GM23338 (cell line): ENCODE results near the gene HCN2. TPM values are rescaled to one million over a fixed set of nuclear protein-coding genes. Genes with fewer than 3 reads are reported as not detected.

Experiments used
- ATAC-seq: fragments of 200-7000 bp; cut with Tn5 transposase; 3 replicates; pipeline ENCODE4 v1.9.1; 2020
- DNase-seq: peaks from one replicate; pipeline ENCODE4 v3.0.0-alpha.2; 2015; ENCODE audit warnings: low spot score
- H2AFZ ChIP-seq: fragments of 200-600 bp; sonication (generic); 2 replicates; pipeline ENCODE4 v1.8.0; 2016; ENCODE audit warnings: antibody characterized with exemption, mild to moderate bottlenecking, moderate library complexity
- H3F3A ChIP-seq: fragments of 200-600 bp; sonication (generic); replicated peaks from 2 replicates; pipeline ENCODE4 v1.8.0; 2017; ENCODE audit warnings: antibody characterized with exemption, mixed run types, low read depth
- H3K27ac ChIP-seq: fragments of 200-600 bp; sonication (generic); 2 replicates; pipeline ENCODE4 v1.6.1; 2016; ENCODE audit warnings: low read depth
- H3K27me3 ChIP-seq: fragments of 200-600 bp; sonication (generic); 2 replicates; pipeline ENCODE4 v1.8.0; 2016; ENCODE audit warnings: mild to moderate bottlenecking, mixed run types, moderate library complexity; ENCODE audit not compliant: insufficient read depth
- H3K36me3 ChIP-seq: fragments of 200-600 bp; sonication (generic); 2 replicates; pipeline ENCODE4 v1.8.0; 2016; ENCODE audit warnings: mild to moderate bottlenecking; ENCODE audit not compliant: insufficient read depth
- H3K4me1 ChIP-seq: fragments of 200-600 bp; sonication (generic); 2 replicates; pipeline ENCODE4 v1.8.0; 2016; ENCODE audit warnings: mild to moderate bottlenecking, moderate library complexity; ENCODE audit not compliant: insufficient read depth
- H3K4me2 ChIP-seq: fragments of 200-600 bp; sonication (generic); 2 replicates; pipeline ENCODE4 v1.7.1; 2017; ENCODE audit warnings: mixed run types
- H3K4me3 ChIP-seq: fragments of 200-600 bp; sonication (generic); 2 replicates; pipeline ENCODE4 v1.6.1; 2016; ENCODE audit warnings: mixed run types
- H3K79me2 ChIP-seq: fragments of 200-600 bp; sonication (generic); replicated peaks from 2 replicates; pipeline ENCODE4 v1.8.0; 2017; ENCODE audit warnings: mild to moderate bottlenecking; ENCODE audit not compliant: insufficient read depth
- H3K9me2 ChIP-seq: fragments of 200-600 bp; sonication (generic); 2 replicates; pipeline ENCODE4 v1.8.0; 2017; ENCODE audit not compliant: insufficient read depth
- H4K20me1 ChIP-seq: fragments of 200-600 bp; sonication (generic); replicated peaks from 2 replicates; pipeline ENCODE4 v1.8.0; 2017; ENCODE audit warnings: mild to moderate bottlenecking; ENCODE audit not compliant: insufficient read depth
- H3K27ac Mint-ChIP-seq: 2 replicates; pipeline ENCODE4 v1.8.0; 2020; ENCODE audit warnings: inconsistent platforms, mild to moderate bottlenecking, moderate library complexity, mixed read lengths
- H3K27me3 Mint-ChIP-seq: 3 replicates; pipeline ENCODE4 v1.8.0; 2022; ENCODE audit warnings: low read depth, mild to moderate bottlenecking, moderate library complexity, mixed read lengths, inconsistent platforms; ENCODE audit not compliant: insufficient read depth, poor library complexity
- H3K36me3 Mint-ChIP-seq: 3 replicates; pipeline ENCODE4 v1.8.0; 2021; ENCODE audit warnings: low read depth, mild to moderate bottlenecking, inconsistent platforms, moderate library complexity, mixed read lengths
- H3K4me1 Mint-ChIP-seq: 3 replicates; pipeline ENCODE4 v1.8.0; 2020; ENCODE audit warnings: mild to moderate bottlenecking, inconsistent platforms, mixed read lengths
- H3K4me3 Mint-ChIP-seq: 3 replicates; pipeline ENCODE4 v1.8.0; 2021; ENCODE audit warnings: moderate library complexity, mild to moderate bottlenecking, inconsistent platforms, mixed read lengths
- H3K9me3 Mint-ChIP-seq: 3 replicates; pipeline ENCODE4 v1.8.0; 2020; ENCODE audit warnings: moderate library complexity, mild to moderate bottlenecking, inconsistent platforms, mixed read lengths
- CREB1 ChIP-seq: fragments of 250-450 bp; sonication (Bioruptor Pico); IDR thresholded peaks from 2 replicates; pipeline ENCODE4 v1.5.0; 2020; ENCODE audit warnings: low read depth, mild to moderate bottlenecking, moderate library complexity
- EZH2 ChIP-seq: fragments of 200-600 bp; sonication (generic); IDR thresholded peaks from one replicate; pipeline ENCODE4 v1.8.0; 2017; ENCODE audit warnings: antibody characterized with exemption, mild to moderate bottlenecking, low read depth; ENCODE audit not compliant: unreplicated experiment
- EZH2phosphoT487 ChIP-seq: fragments of 200-600 bp; sonication (generic); IDR thresholded peaks from one replicate; pipeline ENCODE4 v1.8.1; 2018; ENCODE audit warnings: antibody characterized with exemption; ENCODE audit not compliant: unreplicated experiment
- JUNB ChIP-seq: IDR thresholded peaks from one replicate; pipeline ENCODE4 v1.6.1; 2016; ENCODE audit warnings: antibody characterized with exemption; ENCODE audit not compliant: unreplicated experiment
- NANOG ChIP-seq: IDR thresholded peaks from 2 replicates; pipeline ENCODE4 v1.6.1; 2016; ENCODE audit warnings: antibody characterized with exemption, borderline replicate concordance
- POLR2AphosphoS5 ChIP-seq: IDR thresholded peaks from 2 replicates; pipeline ENCODE4 v1.6.1; 2016; ENCODE audit warnings: antibody characterized with exemption, low read depth
- STAT1 ChIP-seq: IDR thresholded peaks from one replicate; pipeline ENCODE4 v1.6.1; 2016; ENCODE audit warnings: antibody characterized with exemption; ENCODE audit not compliant: unreplicated experiment
- ZNF114 ChIP-seq: fragments of 250-450 bp; sonication (Bioruptor Pico); IDR thresholded peaks from 2 replicates; pipeline ENCODE4 v1.5.0; 2020; ENCODE audit warnings: mild to moderate bottlenecking, moderate library complexity
- ZNF331 ChIP-seq: fragments of 250-450 bp; sonication (Bioruptor Pico); IDR thresholded peaks from 2 replicates; pipeline ENCODE4 v1.5.0; 2020; ENCODE audit warnings: low read depth, mild to moderate bottlenecking, moderate library complexity
- polyA plus RNA-seq: library from polyadenylated mRNA; unstranded; fragments of >200 nt; fragmentation: Nextera tagmentation; extraction: Ambion mirVana; gene quantifications from 2 replicates; pipeline ENCODE4 v1.2.1, GENCODE V29; 2016
- total RNA-seq: library from RNA; depleted of rRNA; stranded (reverse); fragments of >200 nt; shearing (Covaris generic); gene quantifications from 2 replicates; pipeline ENCODE4 v1.2.3, GENCODE V29; 2014
- TF ChIP-seq, protein P1 (sequence below): IDR thresholded peaks from 2 replicates; pipeline ENCODE4 v1.6.1; 2016; ENCODE audit warnings: antibody characterized with exemption
- TF ChIP-seq, protein P2 (sequence below): fragments of 250-450 bp; sonication (Bioruptor Pico); IDR thresholded peaks from 2 replicates; pipeline ENCODE4 v1.5.0; 2020; ENCODE audit warnings: mild to moderate bottlenecking, moderate library complexity
- TF ChIP-seq, protein P3 (sequence below), 2 experiments: fragments of 200-600 bp in 1 of 2; sonication (generic) in 1 of 2; conservative IDR thresholded peaks; 2 replicates each; pipeline versions ENCODE4 v1.5.1 to v1.6.1; 2016 to 2017; ENCODE audit warnings: antibody characterized with exemption in 2 of 2, low read depth in 2 of 2, mild to moderate bottlenecking in 2 of 2, moderate library complexity in 1 of 2
- TF ChIP-seq, protein P4 (sequence below): IDR thresholded peaks from one replicate; pipeline ENCODE4 v1.6.1; 2018; ENCODE audit warnings: antibody characterized with exemption; ENCODE audit not compliant: unreplicated experiment

The HCN2 gene
- total and polyA plus RNA-seq, 2 experiments from 2014 or later: 0.06 to 2.9 TPM

DNA sequence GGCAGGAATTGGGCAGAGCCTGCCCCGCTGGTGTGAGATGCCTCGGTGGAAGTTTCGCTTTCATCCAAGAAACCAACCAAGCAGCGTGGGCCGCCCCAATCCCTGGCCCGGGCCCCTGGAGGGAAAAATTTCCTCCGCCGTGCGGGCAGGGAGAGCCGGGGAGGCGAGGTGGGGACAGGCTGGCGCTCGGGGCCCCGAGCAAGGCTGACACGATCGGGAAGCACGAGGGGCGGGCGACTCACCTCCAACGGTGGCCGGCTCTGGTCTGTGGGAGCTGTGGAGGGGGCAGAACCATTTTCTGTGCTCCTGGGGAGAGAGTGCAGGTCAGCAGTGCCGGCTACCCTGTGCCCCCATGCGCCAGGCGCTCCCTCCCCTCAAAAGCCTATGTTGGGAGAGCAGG, 62.3 kb downstream of the HCN2 start:
- Histone ChIP-seq H3K36me3 (0 out of 2 replicates have a peak, but pooled peaks cover 3% of the 10 kb centered on the region), H3K79me2 (peaks cover 49% of the 10 kb centered on the region)

More for the DNA sequence above, 62.3 kb downstream of the HCN2 start:
- Histone ChIP-seq H3K27me3 (no peaks in the 10 kb centered on the region), H3K4me2 (no peak overlapping the region), H3F3A (peaks cover 3% of the 10 kb centered on the region; the same call in 1 of the 2 replicates), H4K20me1 (peaks cover 20% of the 10 kb centered on the region), H2AFZ (no peak overlapping the region), H3K9me2 (no peaks in the 10 kb centered on the region), H3K4me3 (no peak overlapping the region), H3K4me1 (no peaks in the 10 kb centered on the region), H3K27ac (0 out of 2 replicates have a peak overlapping the region, but pooled peaks have one; percentile 32)
- Mint-ChIP-seq H3K27ac (no peak overlapping the region), H3K4me1 (no peaks in the 10 kb centered on the region; the same call in 2 of the 3 replicates), H3K36me3 (peaks cover 28% of the 10 kb centered on the region), H3K27me3 (peaks cover 8% of the 10 kb centered on the region), H3K4me3 (no peak overlapping the region), H3K9me3 (no peaks in the 10 kb centered on the region)
- ATAC-seq (no peak), DNase-seq (no peak)
- TF ChIP-seq, protein P1, sequence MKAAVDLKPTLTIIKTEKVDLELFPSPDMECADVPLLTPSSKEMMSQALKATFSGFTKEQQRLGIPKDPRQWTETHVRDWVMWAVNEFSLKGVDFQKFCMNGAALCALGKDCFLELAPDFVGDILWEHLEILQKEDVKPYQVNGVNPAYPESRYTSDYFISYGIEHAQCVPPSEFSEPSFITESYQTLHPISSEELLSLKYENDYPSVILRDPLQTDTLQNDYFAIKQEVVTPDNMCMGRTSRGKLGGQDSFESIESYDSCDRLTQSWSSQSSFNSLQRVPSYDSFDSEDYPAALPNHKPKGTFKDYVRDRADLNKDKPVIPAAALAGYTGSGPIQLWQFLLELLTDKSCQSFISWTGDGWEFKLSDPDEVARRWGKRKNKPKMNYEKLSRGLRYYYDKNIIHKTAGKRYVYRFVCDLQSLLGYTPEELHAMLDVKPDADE: no peak
- TF ChIP-seq NANOG (no peak), POLR2AphosphoS5 (no peak), JUNB (no peak), ZNF114 (CRISPR knock-in tag) (no peak), ZNF331 (CRISPR knock-in tag) (no peak), STAT1 (no peak), CREB1 (CRISPR knock-in tag) (no peak), EZH2 (no peak), EZH2phosphoT487 (no peak)
- TF ChIP-seq, protein P2, sequence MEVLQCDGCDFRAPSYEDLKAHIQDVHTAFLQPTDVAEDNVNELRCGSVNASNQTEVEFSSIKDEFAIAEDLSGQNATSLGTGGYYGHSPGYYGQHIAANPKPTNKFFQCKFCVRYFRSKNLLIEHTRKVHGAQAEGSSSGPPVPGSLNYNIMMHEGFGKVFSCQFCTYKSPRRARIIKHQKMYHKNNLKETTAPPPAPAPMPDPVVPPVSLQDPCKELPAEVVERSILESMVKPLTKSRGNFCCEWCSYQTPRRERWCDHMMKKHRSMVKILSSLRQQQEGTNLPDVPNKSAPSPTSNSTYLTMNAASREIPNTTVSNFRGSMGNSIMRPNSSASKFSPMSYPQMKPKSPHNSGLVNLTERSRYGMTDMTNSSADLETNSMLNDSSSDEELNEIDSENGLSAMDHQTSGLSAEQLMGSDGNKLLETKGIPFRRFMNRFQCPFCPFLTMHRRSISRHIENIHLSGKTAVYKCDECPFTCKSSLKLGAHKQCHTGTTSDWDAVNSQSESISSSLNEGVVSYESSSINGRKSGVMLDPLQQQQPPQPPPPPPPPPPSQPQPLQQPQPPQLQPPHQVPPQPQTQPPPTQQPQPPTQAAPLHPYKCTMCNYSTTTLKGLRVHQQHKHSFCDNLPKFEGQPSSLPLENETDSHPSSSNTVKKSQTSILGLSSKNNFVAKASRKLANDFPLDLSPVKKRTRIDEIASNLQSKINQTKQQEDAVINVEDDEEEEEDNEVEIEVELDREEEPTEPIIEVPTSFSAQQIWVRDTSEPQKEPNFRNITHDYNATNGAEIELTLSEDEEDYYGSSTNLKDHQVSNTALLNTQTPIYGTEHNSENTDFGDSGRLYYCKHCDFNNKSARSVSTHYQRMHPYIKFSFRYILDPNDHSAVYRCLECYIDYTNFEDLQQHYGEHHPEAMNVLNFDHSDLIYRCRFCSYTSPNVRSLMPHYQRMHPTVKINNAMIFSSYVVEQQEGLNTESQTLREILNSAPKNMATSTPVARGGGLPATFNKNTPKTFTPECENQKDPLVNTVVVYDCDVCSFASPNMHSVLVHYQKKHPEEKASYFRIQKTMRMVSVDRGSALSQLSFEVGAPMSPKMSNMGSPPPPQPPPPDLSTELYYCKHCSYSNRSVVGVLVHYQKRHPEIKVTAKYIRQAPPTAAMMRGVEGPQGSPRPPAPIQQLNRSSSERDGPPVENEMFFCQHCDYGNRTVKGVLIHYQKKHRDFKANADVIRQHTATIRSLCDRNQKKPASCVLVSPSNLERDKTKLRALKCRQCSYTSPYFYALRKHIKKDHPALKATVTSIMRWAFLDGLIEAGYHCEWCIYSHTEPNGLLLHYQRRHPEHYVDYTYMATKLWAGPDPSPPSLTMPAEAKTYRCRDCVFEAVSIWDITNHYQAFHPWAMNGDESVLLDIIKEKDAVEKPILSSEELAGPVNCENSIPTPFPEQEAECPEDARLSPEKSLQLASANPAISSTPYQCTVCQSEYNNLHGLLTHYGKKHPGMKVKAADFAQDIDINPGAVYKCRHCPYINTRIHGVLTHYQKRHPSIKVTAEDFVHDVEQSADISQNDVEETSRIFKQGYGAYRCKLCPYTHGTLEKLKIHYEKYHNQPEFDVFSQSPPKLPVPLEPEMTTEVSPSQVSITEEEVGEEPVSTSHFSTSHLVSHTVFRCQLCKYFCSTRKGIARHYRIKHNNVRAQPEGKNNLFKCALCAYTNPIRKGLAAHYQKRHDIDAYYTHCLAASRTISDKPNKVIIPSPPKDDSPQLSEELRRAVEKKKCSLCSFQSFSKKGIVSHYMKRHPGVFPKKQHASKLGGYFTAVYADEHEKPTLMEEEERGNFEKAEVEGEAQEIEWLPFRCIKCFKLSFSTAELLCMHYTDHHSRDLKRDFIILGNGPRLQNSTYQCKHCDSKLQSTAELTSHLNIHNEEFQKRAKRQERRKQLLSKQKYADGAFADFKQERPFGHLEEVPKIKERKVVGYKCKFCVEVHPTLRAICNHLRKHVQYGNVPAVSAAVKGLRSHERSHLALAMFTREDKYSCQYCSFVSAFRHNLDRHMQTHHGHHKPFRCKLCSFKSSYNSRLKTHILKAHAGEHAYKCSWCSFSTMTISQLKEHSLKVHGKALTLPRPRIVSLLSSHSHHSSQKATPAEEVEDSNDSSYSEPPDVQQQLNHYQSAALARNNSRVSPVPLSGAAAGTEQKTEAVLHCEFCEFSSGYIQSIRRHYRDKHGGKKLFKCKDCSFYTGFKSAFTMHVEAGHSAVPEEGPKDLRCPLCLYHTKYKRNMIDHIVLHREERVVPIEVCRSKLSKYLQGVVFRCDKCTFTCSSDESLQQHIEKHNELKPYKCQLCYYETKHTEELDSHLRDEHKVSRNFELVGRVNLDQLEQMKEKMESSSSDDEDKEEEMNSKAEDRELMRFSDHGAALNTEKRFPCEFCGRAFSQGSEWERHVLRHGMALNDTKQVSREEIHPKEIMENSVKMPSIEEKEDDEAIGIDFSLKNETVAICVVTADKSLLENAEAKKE (CRISPR knock-in tag): no peak
- TF ChIP-seq, protein P3, sequence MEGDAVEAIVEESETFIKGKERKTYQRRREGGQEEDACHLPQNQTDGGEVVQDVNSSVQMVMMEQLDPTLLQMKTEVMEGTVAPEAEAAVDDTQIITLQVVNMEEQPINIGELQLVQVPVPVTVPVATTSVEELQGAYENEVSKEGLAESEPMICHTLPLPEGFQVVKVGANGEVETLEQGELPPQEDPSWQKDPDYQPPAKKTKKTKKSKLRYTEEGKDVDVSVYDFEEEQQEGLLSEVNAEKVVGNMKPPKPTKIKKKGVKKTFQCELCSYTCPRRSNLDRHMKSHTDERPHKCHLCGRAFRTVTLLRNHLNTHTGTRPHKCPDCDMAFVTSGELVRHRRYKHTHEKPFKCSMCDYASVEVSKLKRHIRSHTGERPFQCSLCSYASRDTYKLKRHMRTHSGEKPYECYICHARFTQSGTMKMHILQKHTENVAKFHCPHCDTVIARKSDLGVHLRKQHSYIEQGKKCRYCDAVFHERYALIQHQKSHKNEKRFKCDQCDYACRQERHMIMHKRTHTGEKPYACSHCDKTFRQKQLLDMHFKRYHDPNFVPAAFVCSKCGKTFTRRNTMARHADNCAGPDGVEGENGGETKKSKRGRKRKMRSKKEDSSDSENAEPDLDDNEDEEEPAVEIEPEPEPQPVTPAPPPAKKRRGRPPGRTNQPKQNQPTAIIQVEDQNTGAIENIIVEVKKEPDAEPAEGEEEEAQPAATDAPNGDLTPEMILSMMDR (conservative IDR thresholded peaks at IDR 0.05; ENCODE audit: low read depth in 2 of 2): no peak
- TF ChIP-seq, protein P4, sequence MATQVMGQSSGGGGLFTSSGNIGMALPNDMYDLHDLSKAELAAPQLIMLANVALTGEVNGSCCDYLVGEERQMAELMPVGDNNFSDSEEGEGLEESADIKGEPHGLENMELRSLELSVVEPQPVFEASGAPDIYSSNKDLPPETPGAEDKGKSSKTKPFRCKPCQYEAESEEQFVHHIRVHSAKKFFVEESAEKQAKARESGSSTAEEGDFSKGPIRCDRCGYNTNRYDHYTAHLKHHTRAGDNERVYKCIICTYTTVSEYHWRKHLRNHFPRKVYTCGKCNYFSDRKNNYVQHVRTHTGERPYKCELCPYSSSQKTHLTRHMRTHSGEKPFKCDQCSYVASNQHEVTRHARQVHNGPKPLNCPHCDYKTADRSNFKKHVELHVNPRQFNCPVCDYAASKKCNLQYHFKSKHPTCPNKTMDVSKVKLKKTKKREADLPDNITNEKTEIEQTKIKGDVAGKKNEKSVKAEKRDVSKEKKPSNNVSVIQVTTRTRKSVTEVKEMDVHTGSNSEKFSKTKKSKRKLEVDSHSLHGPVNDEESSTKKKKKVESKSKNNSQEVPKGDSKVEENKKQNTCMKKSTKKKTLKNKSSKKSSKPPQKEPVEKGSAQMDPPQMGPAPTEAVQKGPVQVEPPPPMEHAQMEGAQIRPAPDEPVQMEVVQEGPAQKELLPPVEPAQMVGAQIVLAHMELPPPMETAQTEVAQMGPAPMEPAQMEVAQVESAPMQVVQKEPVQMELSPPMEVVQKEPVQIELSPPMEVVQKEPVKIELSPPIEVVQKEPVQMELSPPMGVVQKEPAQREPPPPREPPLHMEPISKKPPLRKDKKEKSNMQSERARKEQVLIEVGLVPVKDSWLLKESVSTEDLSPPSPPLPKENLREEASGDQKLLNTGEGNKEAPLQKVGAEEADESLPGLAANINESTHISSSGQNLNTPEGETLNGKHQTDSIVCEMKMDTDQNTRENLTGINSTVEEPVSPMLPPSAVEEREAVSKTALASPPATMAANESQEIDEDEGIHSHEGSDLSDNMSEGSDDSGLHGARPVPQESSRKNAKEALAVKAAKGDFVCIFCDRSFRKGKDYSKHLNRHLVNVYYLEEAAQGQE: no peak
